ENCODE data around the gene TOB1.

DNA sequence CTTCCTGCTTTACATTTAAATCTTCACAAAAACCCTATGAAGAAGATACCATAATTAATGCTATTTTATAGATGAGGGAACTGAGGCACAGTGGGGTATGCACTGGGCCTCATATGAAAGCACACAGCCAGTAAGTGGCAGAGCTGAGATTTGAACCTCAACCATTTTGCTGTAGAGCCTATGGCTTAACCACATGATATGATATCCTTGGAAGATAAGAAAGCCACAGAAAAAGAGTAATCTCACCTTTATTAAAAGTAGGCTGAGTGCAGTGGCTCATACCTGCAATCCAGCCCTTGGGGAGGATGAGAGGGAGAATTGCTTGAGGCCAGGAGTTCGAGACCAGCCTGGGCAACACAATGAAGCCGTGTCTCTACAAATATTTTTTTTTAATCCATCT is 15.0 kb upstream of the TOB1 start:
- TF ChIP-seq, protein P1, sequence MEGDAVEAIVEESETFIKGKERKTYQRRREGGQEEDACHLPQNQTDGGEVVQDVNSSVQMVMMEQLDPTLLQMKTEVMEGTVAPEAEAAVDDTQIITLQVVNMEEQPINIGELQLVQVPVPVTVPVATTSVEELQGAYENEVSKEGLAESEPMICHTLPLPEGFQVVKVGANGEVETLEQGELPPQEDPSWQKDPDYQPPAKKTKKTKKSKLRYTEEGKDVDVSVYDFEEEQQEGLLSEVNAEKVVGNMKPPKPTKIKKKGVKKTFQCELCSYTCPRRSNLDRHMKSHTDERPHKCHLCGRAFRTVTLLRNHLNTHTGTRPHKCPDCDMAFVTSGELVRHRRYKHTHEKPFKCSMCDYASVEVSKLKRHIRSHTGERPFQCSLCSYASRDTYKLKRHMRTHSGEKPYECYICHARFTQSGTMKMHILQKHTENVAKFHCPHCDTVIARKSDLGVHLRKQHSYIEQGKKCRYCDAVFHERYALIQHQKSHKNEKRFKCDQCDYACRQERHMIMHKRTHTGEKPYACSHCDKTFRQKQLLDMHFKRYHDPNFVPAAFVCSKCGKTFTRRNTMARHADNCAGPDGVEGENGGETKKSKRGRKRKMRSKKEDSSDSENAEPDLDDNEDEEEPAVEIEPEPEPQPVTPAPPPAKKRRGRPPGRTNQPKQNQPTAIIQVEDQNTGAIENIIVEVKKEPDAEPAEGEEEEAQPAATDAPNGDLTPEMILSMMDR (conservative IDR thresholded peaks at IDR 0.05; ENCODE audit: low read depth, low read length), result no peak
- TF ChIP-seq EZH2 (IDR thresholded peaks at IDR 0.05; ENCODE audit: borderline replicate concordance, low read depth, low read length, poor library complexity, severe bottlenecking), result no peak

Data from A673 (cell line).